ENCODE data around the gene ERC2.

Gene ERC2

DNA sequence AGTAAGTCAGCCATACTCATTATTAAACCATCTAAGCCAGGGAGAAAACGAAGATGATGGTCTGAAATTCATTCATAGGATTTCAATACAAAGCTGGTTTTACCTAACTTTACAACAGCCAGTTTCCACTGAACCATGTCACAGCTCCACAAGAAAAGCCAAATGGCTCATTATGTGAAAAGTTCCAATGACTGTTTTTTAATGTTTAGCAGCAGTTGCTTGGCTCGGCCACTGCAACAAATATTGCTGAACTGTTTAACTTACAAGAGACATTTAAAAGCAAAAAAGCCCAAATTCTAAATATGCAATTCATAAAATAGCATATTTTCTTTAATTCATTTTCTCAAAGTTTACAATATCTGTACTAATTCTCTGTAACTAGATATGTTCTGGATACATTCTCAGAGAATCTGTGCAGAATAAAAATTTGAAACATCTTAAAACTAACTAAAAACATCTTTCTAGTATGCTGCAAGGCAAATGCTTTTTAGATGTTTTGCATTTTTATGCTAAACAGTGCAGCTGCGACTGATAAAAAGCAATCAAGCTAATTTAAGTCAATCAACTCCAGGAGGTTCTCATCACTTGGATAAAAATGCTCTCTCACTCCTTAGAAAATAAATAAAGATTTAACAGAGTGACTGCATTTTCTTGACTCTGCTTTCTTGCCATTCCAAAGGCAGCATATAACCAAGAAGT is 356.5 kb downstream of the ERC2 start:
- H3K9me3 ChIP-seq (ENCODE audit: severe bottlenecking) = no peaks in the 10 kb centered on the region
- no peak overlapping the region for H3K27ac ChIP-seq
- no peak for DNase-seq
- TF ChIP-seq, protein P1, sequence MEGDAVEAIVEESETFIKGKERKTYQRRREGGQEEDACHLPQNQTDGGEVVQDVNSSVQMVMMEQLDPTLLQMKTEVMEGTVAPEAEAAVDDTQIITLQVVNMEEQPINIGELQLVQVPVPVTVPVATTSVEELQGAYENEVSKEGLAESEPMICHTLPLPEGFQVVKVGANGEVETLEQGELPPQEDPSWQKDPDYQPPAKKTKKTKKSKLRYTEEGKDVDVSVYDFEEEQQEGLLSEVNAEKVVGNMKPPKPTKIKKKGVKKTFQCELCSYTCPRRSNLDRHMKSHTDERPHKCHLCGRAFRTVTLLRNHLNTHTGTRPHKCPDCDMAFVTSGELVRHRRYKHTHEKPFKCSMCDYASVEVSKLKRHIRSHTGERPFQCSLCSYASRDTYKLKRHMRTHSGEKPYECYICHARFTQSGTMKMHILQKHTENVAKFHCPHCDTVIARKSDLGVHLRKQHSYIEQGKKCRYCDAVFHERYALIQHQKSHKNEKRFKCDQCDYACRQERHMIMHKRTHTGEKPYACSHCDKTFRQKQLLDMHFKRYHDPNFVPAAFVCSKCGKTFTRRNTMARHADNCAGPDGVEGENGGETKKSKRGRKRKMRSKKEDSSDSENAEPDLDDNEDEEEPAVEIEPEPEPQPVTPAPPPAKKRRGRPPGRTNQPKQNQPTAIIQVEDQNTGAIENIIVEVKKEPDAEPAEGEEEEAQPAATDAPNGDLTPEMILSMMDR (IDR thresholded peaks at IDR 0.05; ENCODE audit: low read depth, low read length) = no peak
- no peak overlapping the region for H3K4me3 ChIP-seq (ENCODE audit: low read depth, low read length)
- no peaks in the 10 kb centered on the region for H3K36me3 ChIP-seq
- no peaks in the 10 kb centered on the region for H3K27me3 ChIP-seq (ENCODE audit: insufficient read depth, low read depth, severe bottlenecking)

- Histone ChIP-seq H3K4me3 (ENCODE audit: low read depth, low read length) (no peak overlapping the region), H3K36me3 (no peaks in the 10 kb centered on the region), H3K9me3 (ENCODE audit: severe bottlenecking) (no peaks in the 10 kb centered on the region), H3K27me3 (ENCODE audit: insufficient read depth, low read depth, severe bottlenecking) (no peaks in the 10 kb centered on the region), H3K27ac (no peak overlapping the region)
- TF ChIP-seq, protein P1 (IDR thresholded peaks at IDR 0.05; ENCODE audit: low read depth, low read length) = no peak
- DNase-seq = no peak
These were observed 357.4 kb downstream of the ERC2 start for GRCh38 chr3:56110886-56111285.

- no peak overlapping the region for H3K27ac ChIP-seq
- DNase-seq = no peak
- TF ChIP-seq, protein P1 (IDR thresholded peaks at IDR 0.05; ENCODE audit: low read depth, low read length) = no peak
- H3K4me3 ChIP-seq (ENCODE audit: low read depth, low read length) = no peak overlapping the region
- H3K9me3 ChIP-seq (ENCODE audit: severe bottlenecking) = no peaks in the 10 kb centered on the region
- no peaks in the 10 kb centered on the region for H3K36me3 ChIP-seq
- H3K27me3 ChIP-seq (ENCODE audit: insufficient read depth, low read depth, severe bottlenecking) = peaks cover 2% of the 10 kb centered on the region
These were observed 361.1 kb downstream of the ERC2 start for GRCh38 chr3:56107157-56107556.

GRCh38 chr3:56102032-56102431 is 366.2 kb downstream of the ERC2 start:
- TF ChIP-seq, protein P1 (IDR thresholded peaks at IDR 0.05; ENCODE audit: low read depth, low read length) = no peak
- Histone ChIP-seq H3K36me3 (no peaks in the 10 kb centered on the region), H3K27me3 (ENCODE audit: insufficient read depth, low read depth, severe bottlenecking) (peaks cover 34% of the 10 kb centered on the region), H3K27ac (no peak overlapping the region), H3K4me3 (ENCODE audit: low read depth, low read length) (no peak overlapping the region), H3K9me3 (ENCODE audit: severe bottlenecking) (no peaks in the 10 kb centered on the region)
- DNase-seq = no peak

DNA sequence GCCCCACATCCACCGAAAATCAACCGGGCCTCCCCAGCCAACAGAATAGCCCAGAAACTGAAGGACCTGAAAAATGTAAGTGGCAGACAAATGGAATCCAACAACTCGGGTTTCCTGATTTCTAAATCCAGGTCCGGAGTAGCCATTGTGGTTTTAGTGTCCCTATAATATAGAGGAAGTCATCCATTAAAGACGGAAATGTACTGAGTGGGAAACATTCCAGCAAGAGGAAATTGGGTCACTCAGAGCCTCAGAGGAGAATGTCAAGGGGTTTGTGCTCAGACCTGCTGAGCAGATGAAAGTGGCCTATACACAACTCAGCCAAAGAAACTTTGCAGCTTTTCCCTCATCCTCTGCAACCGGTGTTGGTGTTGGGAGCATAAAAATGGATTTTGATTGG is 366.7 kb downstream of the ERC2 start:
- H3K9me3 ChIP-seq (ENCODE audit: severe bottlenecking) = no peaks in the 10 kb centered on the region
- no peak overlapping the region for H3K4me3 ChIP-seq (ENCODE audit: low read depth, low read length)
- DNase-seq = no peak
- H3K27ac ChIP-seq = no peak overlapping the region
- TF ChIP-seq, protein P1 (IDR thresholded peaks at IDR 0.05; ENCODE audit: low read depth, low read length) = no peak
- H3K27me3 ChIP-seq (ENCODE audit: insufficient read depth, low read depth, severe bottlenecking) = peaks cover 34% of the 10 kb centered on the region
- H3K36me3 ChIP-seq = no peaks in the 10 kb centered on the region

GRCh38 chr3:56096999-56097398 is 371.3 kb downstream of the ERC2 start:
- Histone ChIP-seq H3K4me3 (ENCODE audit: low read depth, low read length) (no peak overlapping the region), H3K27me3 (ENCODE audit: insufficient read depth, low read depth, severe bottlenecking) (peaks cover 30% of the 10 kb centered on the region), H3K36me3 (no peaks in the 10 kb centered on the region), H3K9me3 (ENCODE audit: severe bottlenecking) (no peaks in the 10 kb centered on the region), H3K27ac (no peak overlapping the region)
- TF ChIP-seq, protein P1 (IDR thresholded peaks at IDR 0.05; ENCODE audit: low read depth, low read length) = no peak
- DNase-seq = no peak

Measured in WERI-Rb-1 (cell line).